H9 (cell line): ENCODE results near the gene PDE1A. TPM values are rescaled to one million over a fixed set of nuclear protein-coding genes. Genes with fewer than 3 reads are reported as not detected.

ENCODE experiments used
- DNase-seq: peaks from one replicate; pipeline ENCODE4 v3.0.0-alpha.2; 2017
- H2AFZ ChIP-seq: one replicate; pipeline ENCODE4 v1.6.1; 2013; ENCODE audit warnings: mild to moderate bottlenecking, low read length, control low read depth, moderate library complexity
- H2AK5ac ChIP-seq: 2 replicates; pipeline ENCODE4 v1.6.1; 2013; ENCODE audit warnings: low read length, control low read depth, mixed read lengths; ENCODE audit not compliant: insufficient read length
- H2BK120ac ChIP-seq: one replicate; pipeline ENCODE4 v1.6.1; 2013; ENCODE audit warnings: low read depth, mild to moderate bottlenecking, low read length, control low read depth, inconsistent platforms; ENCODE audit not compliant: poor library complexity, severe bottlenecking
- H2BK12ac ChIP-seq: 2 replicates; pipeline ENCODE4 v1.6.1; 2013; ENCODE audit warnings: low read length, control low read depth, mixed read lengths, low read depth; ENCODE audit not compliant: insufficient read length
- H2BK15ac ChIP-seq: 2 replicates; pipeline ENCODE4 v1.6.1; 2013; ENCODE audit warnings: low read depth, low read length, control low read depth
- H2BK20ac ChIP-seq: one replicate; pipeline ENCODE4 v1.6.1; 2013; ENCODE audit warnings: low read depth, mild to moderate bottlenecking, low read length, control low read depth, inconsistent platforms; ENCODE audit not compliant: poor library complexity, severe bottlenecking
- H2BK5ac ChIP-seq: 2 replicates; pipeline ENCODE4 v1.6.1; 2013; ENCODE audit warnings: low read length, control low read depth, mixed read lengths; ENCODE audit not compliant: insufficient read length
- H3K14ac ChIP-seq: 2 replicates; pipeline ENCODE4 v1.6.1; 2013; ENCODE audit warnings: low read length, control low read depth; ENCODE audit not compliant: insufficient read depth
- H3K18ac ChIP-seq: 2 replicates; pipeline ENCODE4 v1.6.1; 2013; ENCODE audit warnings: low read depth, mild to moderate bottlenecking, mixed read lengths, low read length, control low read depth; ENCODE audit not compliant: insufficient read length
- H3K23ac ChIP-seq: 2 replicates; pipeline ENCODE4 v1.6.1; 2013; ENCODE audit warnings: low read length, control low read depth, mixed read lengths, low read depth; ENCODE audit not compliant: insufficient read length
- H3K23me2 ChIP-seq: 2 replicates; pipeline ENCODE4 v1.6.1; 2013; ENCODE audit warnings: low read depth, mild to moderate bottlenecking, mixed read lengths, low read length, control low read depth; ENCODE audit not compliant: insufficient read length, poor library complexity, severe bottlenecking
- H3K27ac ChIP-seq: 2 replicates; pipeline ENCODE4 v1.5.1; 2013; ENCODE audit warnings: low read length, control low read depth, mixed read lengths, low read depth; ENCODE audit not compliant: insufficient read length
- H3K27me3 ChIP-seq: 2 replicates; pipeline ENCODE4 v1.6.1; 2013; ENCODE audit warnings: low read length, control low read depth, inconsistent platforms; ENCODE audit not compliant: insufficient read depth
- H3K4ac ChIP-seq: 2 replicates; pipeline ENCODE4 v1.6.1; 2013; ENCODE audit warnings: low read depth, mild to moderate bottlenecking, control low read depth, inconsistent platforms, low read length, moderate library complexity
- H3K4me1 ChIP-seq: 2 replicates; pipeline ENCODE4 v1.6.1; 2013; ENCODE audit warnings: low read length, control low read depth, inconsistent platforms; ENCODE audit not compliant: insufficient read depth
- H3K4me2 ChIP-seq: 2 replicates; pipeline ENCODE4 v1.6.1; 2013; ENCODE audit warnings: low read length, control low read depth, mixed read lengths; ENCODE audit not compliant: insufficient read length, insufficient read depth
- H3K56ac ChIP-seq: 2 replicates; pipeline ENCODE4 v1.6.1; 2013; ENCODE audit warnings: low read depth, mild to moderate bottlenecking, mixed read lengths, low read length, control low read depth; ENCODE audit not compliant: insufficient read length
- H3K79me1 ChIP-seq: 2 replicates; pipeline ENCODE4 v1.6.1; 2013; ENCODE audit warnings: low read depth, mild to moderate bottlenecking, moderate library complexity, low read length, control low read depth, inconsistent platforms; ENCODE audit not compliant: insufficient read depth, poor library complexity, severe bottlenecking
- H3K79me2 ChIP-seq: 2 replicates; pipeline ENCODE4 v1.6.1; 2013; ENCODE audit warnings: low read length, control low read depth, inconsistent platforms; ENCODE audit not compliant: insufficient read depth
- H3K9ac ChIP-seq: 2 replicates; pipeline ENCODE4 v1.6.1; 2013; ENCODE audit warnings: low read length, control low read depth, mixed read lengths; ENCODE audit not compliant: insufficient read length; ENCODE audit errors: extremely low read depth
- H3K9me3 ChIP-seq: one replicate; pipeline ENCODE4 v1.6.1; 2013; ENCODE audit warnings: low read depth, low read length, inconsistent platforms; ENCODE audit not compliant: control insufficient read depth
- H3T11ph ChIP-seq: one replicate; pipeline ENCODE4 v1.6.1; 2013; ENCODE audit warnings: mild to moderate bottlenecking, low read length, control low read depth, inconsistent platforms
- H4K20me1 ChIP-seq: one replicate; pipeline ENCODE4 v1.6.1; 2013; ENCODE audit not compliant: control insufficient read depth, insufficient read length, insufficient read depth
- H4K5ac ChIP-seq: 2 replicates; pipeline ENCODE4 v1.6.1; 2013; ENCODE audit warnings: low read depth, mild to moderate bottlenecking, mixed read lengths, low read length, control low read depth; ENCODE audit not compliant: insufficient read length
- H4K8ac ChIP-seq: replicated peaks from 2 replicates; pipeline ENCODE4 v1.6.1; 2013; ENCODE audit warnings: low read length, control low read depth, mixed read lengths, low read depth; ENCODE audit not compliant: insufficient read length
- H4K91ac ChIP-seq: 2 replicates; pipeline ENCODE4 v1.6.1; 2013; ENCODE audit warnings: low read depth, mild to moderate bottlenecking, moderate library complexity, mixed read lengths, low read length, control low read depth; ENCODE audit not compliant: insufficient read length
- H3K27ac Mint-ChIP-seq, 3 experiments: 2 replicates in 2 of 3; 3 replicates in 1 of 3; pipeline ENCODE4 v1.8.0; 2020 to 2021; ENCODE audit warnings: mixed read lengths in 3 of 3, mild to moderate bottlenecking in 1 of 3, moderate library complexity in 1 of 3
- H3K27me3 Mint-ChIP-seq: 2 replicates; pipeline ENCODE4 v1.8.0; 2021; ENCODE audit warnings: low read depth, mild to moderate bottlenecking, moderate library complexity, mixed read lengths
- H3K36me3 Mint-ChIP-seq, 3 experiments: 2 replicates in 2 of 3; 3 replicates in 1 of 3; pipeline ENCODE4 v1.8.0; 2020 to 2021; ENCODE audit warnings: low read depth in 3 of 3, mixed read lengths in 3 of 3; ENCODE audit not compliant: insufficient read depth in 1 of 3
- H3K4me1 Mint-ChIP-seq, 2 experiments: 2 replicates each; pipeline ENCODE4 v1.8.0; 2020; ENCODE audit warnings: mixed read lengths in 2 of 2
- H3K4me3 Mint-ChIP-seq, 2 experiments: 2 replicates in 1 of 2; 3 replicates in 1 of 2; pipeline ENCODE4 v1.8.0; 2020 to 2021; ENCODE audit warnings: mild to moderate bottlenecking in 2 of 2, mixed read lengths in 2 of 2, moderate library complexity in 1 of 2
- H3K9me3 Mint-ChIP-seq, 2 experiments: 2 replicates in 1 of 2; 3 replicates in 1 of 2; pipeline ENCODE4 v1.8.0; 2020; ENCODE audit warnings: mild to moderate bottlenecking in 2 of 2, mixed read lengths in 2 of 2, moderate library complexity in 1 of 2
- CTCF ChIP-seq: fragments of 200-600 bp; sonication (generic); conservative IDR thresholded peaks from 3 replicates; pipeline ENCODE4 v1.8.0; 2021; ENCODE audit warnings: antibody characterized with exemption, mild to moderate bottlenecking
- WGBS: extraction: QIAGEN DNeasy Blood & Tissue Kit; methylation state at CpG from one replicate; pipeline ENCODE4 v1.1.7; 2013; ENCODE audit warnings: missing lambda C conversion rate, low lambda C conversion rate, mixed read lengths; ENCODE audit not compliant: insufficient read length; ENCODE audit errors: extremely low coverage; 5-methylcytosine and 5-hydroxymethylcytosine counted together
- total RNA-seq: library from RNA; stranded (reverse); gene quantifications from 2 replicates; pipeline ENCODE4 v1.2.1, GENCODE V29; 2021

The PDE1A gene
- total RNA-seq, 1 experiment from 2014 or later, result 0.11 TPM

DNA sequence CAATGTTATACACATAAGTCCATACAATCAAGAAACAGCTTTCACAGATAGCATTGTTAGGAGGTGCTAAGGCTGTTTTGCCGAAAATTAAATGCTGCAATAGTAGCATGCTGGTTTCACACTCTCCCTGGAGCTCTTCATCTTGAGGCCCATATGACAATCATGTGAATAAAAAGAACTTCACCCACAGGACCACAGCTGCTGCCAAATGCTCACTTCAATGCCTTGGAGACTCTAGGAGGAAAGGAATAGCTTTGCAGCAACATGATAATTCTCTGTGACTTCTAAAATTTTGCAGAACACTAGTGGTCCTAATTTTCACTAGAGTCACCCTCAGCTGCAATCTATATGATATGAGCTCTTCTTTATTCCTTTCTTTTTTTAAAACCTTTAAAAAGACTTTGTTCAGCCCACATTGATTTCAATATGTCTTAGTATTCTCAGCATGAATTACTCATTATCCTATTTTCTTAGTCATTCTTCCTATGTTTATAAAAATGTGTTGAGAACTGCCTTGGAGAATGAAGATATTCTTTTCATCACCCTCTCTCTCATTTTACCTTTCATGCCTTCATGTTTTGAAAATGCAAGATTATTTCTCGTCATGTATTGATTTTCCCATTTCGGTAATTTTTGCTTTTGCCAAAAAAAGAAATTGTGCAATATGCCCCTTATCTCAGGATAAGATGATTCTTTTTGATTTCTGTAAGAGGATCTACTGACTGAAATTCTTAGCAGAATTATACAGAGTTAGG lies 108.2 kb downstream of the PDE1A start:
- Histone ChIP-seq H2BK5ac (no peak overlapping the region), H3K56ac (no peak overlapping the region), H3K27ac (no peak overlapping the region), H2AK5ac (no peak overlapping the region), H4K8ac (no peak overlapping the region), H2BK15ac (no peak overlapping the region), H3K23me2 (no peaks in the 10 kb centered on the region), H3T11ph (no peak overlapping the region), H3K4me2 (no peak overlapping the region), H3K4me1 (no peaks in the 10 kb centered on the region), H3K79me1 (no peaks in the 10 kb centered on the region), H2BK12ac (no peak overlapping the region), H2AFZ (no peak overlapping the region), H3K23ac (no peak overlapping the region), H3K18ac (no peak overlapping the region), H3K4ac (no peak overlapping the region), H3K79me2 (no peaks in the 10 kb centered on the region), H3K27me3 (no peaks in the 10 kb centered on the region), H2BK20ac (no peak overlapping the region), H4K5ac (no peak overlapping the region), H4K20me1 (no peaks in the 10 kb centered on the region), H3K9ac (no peak overlapping the region), H3K14ac (no peak overlapping the region), H2BK120ac (no peak overlapping the region), H4K91ac (no peak overlapping the region), H3K9me3 (no peaks in the 10 kb centered on the region)
- no peak overlapping the region for H3K27ac Mint-ChIP-seq
- no peaks in the 10 kb centered on the region for H3K27me3 Mint-ChIP-seq
- H3K9me3 Mint-ChIP-seq, result peaks cover 3% of the 10 kb centered on the region in 2 experiments; a peak in 3 of 5 replicates
- H3K4me1 Mint-ChIP-seq, result peaks cover 2 to 5% of the 10 kb centered on the region in 2 experiments; a peak in 2 of 4 replicates
- H3K4me3 Mint-ChIP-seq, result no peak overlapping the region
- peaks cover 0 to 3% (median 0%) of the 10 kb centered on the region in 3 experiments; a peak in 1 of 7 replicates for H3K36me3 Mint-ChIP-seq
- no peak for TF ChIP-seq CTCF
- DNase-seq, result no peak
- no CpG with 5 or more reads among the region's 3 CpGs for WGBS
